ENCODE results near the gene GFI1. TPM values are rescaled to one million over a fixed set of nuclear protein-coding genes. Genes with fewer than 3 reads are reported as not detected.
"Not testable (repeated sequence)": the region's sequence is repeated elsewhere in the genome, so short reads cannot be mapped to it uniquely, and the experiment has no call there.

Gene GFI1
- total RNA-seq (ENCODE audit: low replicate concordance): 0.09 and 0.65 TPM in 2 replicates

- DNase-seq (ENCODE audit: low read depth): no peak
- H3K4me3 ChIP-seq (ENCODE audit: low read depth, low read length): peak within 1 kb of the TSS; percentile 53
- TF ChIP-seq CTCF (IDR thresholded peaks at IDR 0.05; ENCODE audit: insufficient read depth, low read length): no peak
Measured at GRCh38 chr1:92486251-92487077, at the start of gene GFI1. TSS of gene GFI1 (minus strand) at chr1:92486925. CDS start at chr1:92483487, 3,438 bp downstream.

- H3K4me3 ChIP-seq (ENCODE audit: low read depth, low read length); DNase-seq (ENCODE audit: low read depth): not testable (repeated sequence)
Measured at GRCh38 chr1:92532371-92532770, 45.6 kb upstream of the GFI1 start.

DNA sequence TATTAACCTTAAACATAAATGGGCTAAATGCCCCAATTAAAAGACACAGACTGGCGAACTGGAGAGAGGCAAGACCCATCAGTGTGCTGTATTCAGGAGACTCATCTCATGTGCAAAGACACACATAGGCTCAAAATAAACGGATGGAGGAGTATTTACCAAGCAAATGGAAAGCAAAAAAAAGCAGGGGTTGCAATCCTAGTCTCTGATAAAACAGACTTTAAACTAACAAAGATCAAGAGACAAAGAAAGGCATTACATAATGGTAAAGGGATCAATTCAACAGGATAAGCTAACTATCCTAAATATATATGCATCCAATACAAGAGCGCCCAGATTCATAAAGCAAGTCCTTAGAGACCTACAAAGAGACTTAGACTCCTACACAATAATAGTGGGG, 45.2 kb upstream of the GFI1 start:
- not testable (repeated sequence) for H3K4me3 ChIP-seq (ENCODE audit: low read depth, low read length); DNase-seq (ENCODE audit: low read depth)

DNA sequence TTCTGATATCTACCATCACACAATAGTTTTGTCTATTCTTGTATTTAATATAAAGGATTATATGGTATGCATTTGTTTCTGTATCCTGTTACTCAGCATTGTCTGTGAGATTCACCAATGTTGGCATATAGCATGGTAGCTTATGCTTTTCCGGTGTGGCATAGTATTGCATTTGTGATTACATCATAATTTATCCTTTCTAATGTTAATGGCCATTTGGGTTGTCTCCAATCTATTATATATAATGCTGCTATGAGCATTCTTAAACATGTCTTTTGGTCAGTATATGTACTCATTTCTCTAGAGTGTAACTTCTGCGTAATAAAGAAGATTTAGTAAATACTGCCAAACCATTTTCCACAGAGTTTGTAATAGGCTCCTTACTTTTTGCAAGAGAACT, 40.9 kb upstream of the GFI1 start:
- no peak overlapping the region for H3K4me3 ChIP-seq (ENCODE audit: low read depth, low read length)
- no peak for DNase-seq (ENCODE audit: low read depth)
- TF ChIP-seq CTCF (IDR thresholded peaks at IDR 0.05; ENCODE audit: insufficient read depth, low read length): no peak

DNA sequence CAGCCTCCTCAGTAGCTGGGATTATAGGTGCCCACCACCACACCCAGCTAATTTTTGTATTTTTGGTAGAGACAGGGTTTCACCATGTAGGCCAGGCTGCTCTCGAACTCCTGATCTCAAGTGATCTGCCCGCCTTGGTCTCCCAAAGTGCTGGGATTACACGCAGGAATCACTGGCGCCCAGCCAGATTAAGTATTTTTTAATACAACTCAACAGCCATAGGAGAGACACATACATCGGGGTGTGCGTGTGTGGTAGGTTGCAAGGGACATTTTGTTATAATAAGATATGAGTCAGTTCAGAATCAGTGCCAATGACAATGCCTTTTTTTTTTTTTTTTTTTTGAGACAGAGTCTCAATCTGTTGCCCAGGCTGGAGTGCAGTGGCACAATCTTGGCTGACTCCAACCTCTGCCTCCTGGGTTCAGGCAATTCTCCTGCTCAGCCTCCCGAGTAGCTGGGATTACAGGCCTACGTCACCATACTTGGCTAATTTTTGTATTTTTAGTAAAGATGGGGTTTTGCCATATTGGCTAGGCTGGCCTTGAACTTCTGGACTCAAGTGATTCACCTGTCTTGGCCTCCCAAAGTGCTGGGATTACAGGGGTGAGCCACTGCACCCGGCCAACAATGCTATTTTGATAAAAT, 38.3 kb upstream of the GFI1 start:
- H3K4me3 ChIP-seq (ENCODE audit: low read depth, low read length); DNase-seq (ENCODE audit: low read depth): not testable (repeated sequence)

DNA sequence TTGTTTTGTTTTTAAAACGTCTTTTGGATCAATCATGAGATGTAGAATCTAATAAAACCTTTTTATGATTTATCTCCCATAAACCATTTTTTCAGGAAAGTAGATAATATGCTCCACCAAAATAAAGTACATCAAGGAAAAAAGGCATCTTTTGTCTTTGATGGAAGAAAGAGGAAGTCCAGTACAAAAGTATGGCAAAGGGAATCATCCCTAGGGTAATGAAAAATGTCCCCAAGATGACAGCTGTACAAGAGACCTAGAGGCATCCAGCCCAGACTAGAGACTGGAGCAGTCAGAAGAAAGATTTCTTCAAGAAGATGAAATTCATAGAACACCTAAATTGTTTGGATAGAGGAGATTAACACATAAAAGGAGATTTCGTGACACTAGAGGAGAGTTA, 32.3 kb upstream of the GFI1 start:
- no peak for TF ChIP-seq CTCF (IDR thresholded peaks at IDR 0.05; ENCODE audit: insufficient read depth, low read length)
- DNase-seq (ENCODE audit: low read depth): no peak
- no peak overlapping the region for H3K4me3 ChIP-seq (ENCODE audit: low read depth, low read length)

DNA sequence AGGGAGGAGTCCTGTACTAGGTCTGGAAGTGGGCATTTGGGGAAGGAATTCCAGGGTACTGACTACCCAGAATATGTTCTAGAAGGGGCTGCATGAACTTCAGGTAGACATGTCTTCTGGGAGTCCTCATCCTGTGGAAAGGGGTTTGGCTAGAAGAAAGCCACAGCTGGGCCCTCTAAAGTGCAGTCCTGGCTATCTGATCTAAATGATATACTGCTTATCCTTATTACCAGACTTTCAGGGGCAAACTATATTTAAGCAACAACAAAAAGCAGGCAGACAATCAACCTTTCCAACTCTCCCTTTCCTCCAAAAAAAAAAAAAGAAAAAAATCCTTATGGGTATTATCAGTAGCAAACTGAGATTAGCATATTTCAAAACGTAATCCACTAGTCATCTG, 29.8 kb upstream of the GFI1 start:
- H3K4me3 ChIP-seq (ENCODE audit: low read depth, low read length): no peak overlapping the region
- no peak for DNase-seq (ENCODE audit: low read depth)
- TF ChIP-seq CTCF (IDR thresholded peaks at IDR 0.05; ENCODE audit: insufficient read depth, low read length): no peak

GRCh38 chr1:92515796-92516201, 29.1 kb upstream of the GFI1 start:
- TF ChIP-seq CTCF (IDR thresholded peaks at IDR 0.05; ENCODE audit: insufficient read depth, low read length): no peak
- H3K4me3 ChIP-seq (ENCODE audit: low read depth, low read length): no peak overlapping the region
- DNase-seq (ENCODE audit: low read depth): peak; percentile 14

Measured in fibroblast of the aortic adventitia (primary cell).